H9 (cell line): ENCODE results near the gene IL3RA. TPM values are rescaled to one million over a fixed set of nuclear protein-coding genes. Genes with fewer than 3 reads are reported as not detected.

ENCODE experiments used
- DNase-seq: peaks from one replicate; pipeline ENCODE4 v3.0.0-alpha.2; 2017
- H2AFZ ChIP-seq: one replicate; pipeline ENCODE4 v1.6.1; 2013; ENCODE audit warnings: mild to moderate bottlenecking, low read length, control low read depth, moderate library complexity
- H2AK5ac ChIP-seq: 2 replicates; pipeline ENCODE4 v1.6.1; 2013; ENCODE audit warnings: low read length, control low read depth, mixed read lengths; ENCODE audit not compliant: insufficient read length
- H2BK120ac ChIP-seq: one replicate; pipeline ENCODE4 v1.6.1; 2013; ENCODE audit warnings: low read depth, mild to moderate bottlenecking, low read length, control low read depth, inconsistent platforms; ENCODE audit not compliant: poor library complexity, severe bottlenecking
- H2BK12ac ChIP-seq: 2 replicates; pipeline ENCODE4 v1.6.1; 2013; ENCODE audit warnings: low read length, control low read depth, mixed read lengths, low read depth; ENCODE audit not compliant: insufficient read length
- H2BK15ac ChIP-seq: 2 replicates; pipeline ENCODE4 v1.6.1; 2013; ENCODE audit warnings: low read depth, low read length, control low read depth
- H2BK20ac ChIP-seq: one replicate; pipeline ENCODE4 v1.6.1; 2013; ENCODE audit warnings: low read depth, mild to moderate bottlenecking, low read length, control low read depth, inconsistent platforms; ENCODE audit not compliant: poor library complexity, severe bottlenecking
- H2BK5ac ChIP-seq: 2 replicates; pipeline ENCODE4 v1.6.1; 2013; ENCODE audit warnings: low read length, control low read depth, mixed read lengths; ENCODE audit not compliant: insufficient read length
- H3K14ac ChIP-seq: 2 replicates; pipeline ENCODE4 v1.6.1; 2013; ENCODE audit warnings: low read length, control low read depth; ENCODE audit not compliant: insufficient read depth
- H3K18ac ChIP-seq: 2 replicates; pipeline ENCODE4 v1.6.1; 2013; ENCODE audit warnings: low read depth, mild to moderate bottlenecking, mixed read lengths, low read length, control low read depth; ENCODE audit not compliant: insufficient read length
- H3K23ac ChIP-seq: 2 replicates; pipeline ENCODE4 v1.6.1; 2013; ENCODE audit warnings: low read length, control low read depth, mixed read lengths, low read depth; ENCODE audit not compliant: insufficient read length
- H3K23me2 ChIP-seq: 2 replicates; pipeline ENCODE4 v1.6.1; 2013; ENCODE audit warnings: low read depth, mild to moderate bottlenecking, mixed read lengths, low read length, control low read depth; ENCODE audit not compliant: insufficient read length, poor library complexity, severe bottlenecking
- H3K27ac ChIP-seq: 2 replicates; pipeline ENCODE4 v1.5.1; 2013; ENCODE audit warnings: low read length, control low read depth, mixed read lengths, low read depth; ENCODE audit not compliant: insufficient read length
- H3K27me3 ChIP-seq: 2 replicates; pipeline ENCODE4 v1.6.1; 2013; ENCODE audit warnings: low read length, control low read depth, inconsistent platforms; ENCODE audit not compliant: insufficient read depth
- H3K4ac ChIP-seq: 2 replicates; pipeline ENCODE4 v1.6.1; 2013; ENCODE audit warnings: low read depth, mild to moderate bottlenecking, control low read depth, inconsistent platforms, low read length, moderate library complexity
- H3K4me1 ChIP-seq: 2 replicates; pipeline ENCODE4 v1.6.1; 2013; ENCODE audit warnings: low read length, control low read depth, inconsistent platforms; ENCODE audit not compliant: insufficient read depth
- H3K4me2 ChIP-seq: 2 replicates; pipeline ENCODE4 v1.6.1; 2013; ENCODE audit warnings: low read length, control low read depth, mixed read lengths; ENCODE audit not compliant: insufficient read length, insufficient read depth
- H3K56ac ChIP-seq: 2 replicates; pipeline ENCODE4 v1.6.1; 2013; ENCODE audit warnings: low read depth, mild to moderate bottlenecking, mixed read lengths, low read length, control low read depth; ENCODE audit not compliant: insufficient read length
- H3K79me1 ChIP-seq: 2 replicates; pipeline ENCODE4 v1.6.1; 2013; ENCODE audit warnings: low read depth, mild to moderate bottlenecking, moderate library complexity, low read length, control low read depth, inconsistent platforms; ENCODE audit not compliant: insufficient read depth, poor library complexity, severe bottlenecking
- H3K79me2 ChIP-seq: 2 replicates; pipeline ENCODE4 v1.6.1; 2013; ENCODE audit warnings: low read length, control low read depth, inconsistent platforms; ENCODE audit not compliant: insufficient read depth
- H3K9ac ChIP-seq: 2 replicates; pipeline ENCODE4 v1.6.1; 2013; ENCODE audit warnings: low read length, control low read depth, mixed read lengths; ENCODE audit not compliant: insufficient read length; ENCODE audit errors: extremely low read depth
- H3K9me3 ChIP-seq: one replicate; pipeline ENCODE4 v1.6.1; 2013; ENCODE audit warnings: low read depth, low read length, inconsistent platforms; ENCODE audit not compliant: control insufficient read depth
- H3T11ph ChIP-seq: one replicate; pipeline ENCODE4 v1.6.1; 2013; ENCODE audit warnings: mild to moderate bottlenecking, low read length, control low read depth, inconsistent platforms
- H4K20me1 ChIP-seq: one replicate; pipeline ENCODE4 v1.6.1; 2013; ENCODE audit not compliant: control insufficient read depth, insufficient read length, insufficient read depth
- H4K5ac ChIP-seq: 2 replicates; pipeline ENCODE4 v1.6.1; 2013; ENCODE audit warnings: low read depth, mild to moderate bottlenecking, mixed read lengths, low read length, control low read depth; ENCODE audit not compliant: insufficient read length
- H4K8ac ChIP-seq: replicated peaks from 2 replicates; pipeline ENCODE4 v1.6.1; 2013; ENCODE audit warnings: low read length, control low read depth, mixed read lengths, low read depth; ENCODE audit not compliant: insufficient read length
- H4K91ac ChIP-seq: 2 replicates; pipeline ENCODE4 v1.6.1; 2013; ENCODE audit warnings: low read depth, mild to moderate bottlenecking, moderate library complexity, mixed read lengths, low read length, control low read depth; ENCODE audit not compliant: insufficient read length
- H3K27ac Mint-ChIP-seq, 3 experiments: 2 replicates in 2 of 3; 3 replicates in 1 of 3; pipeline ENCODE4 v1.8.0; 2020 to 2021; ENCODE audit warnings: mixed read lengths in 3 of 3, mild to moderate bottlenecking in 1 of 3, moderate library complexity in 1 of 3
- H3K27me3 Mint-ChIP-seq: 2 replicates; pipeline ENCODE4 v1.8.0; 2021; ENCODE audit warnings: low read depth, mild to moderate bottlenecking, moderate library complexity, mixed read lengths
- H3K36me3 Mint-ChIP-seq, 3 experiments: 2 replicates in 2 of 3; 3 replicates in 1 of 3; pipeline ENCODE4 v1.8.0; 2020 to 2021; ENCODE audit warnings: low read depth in 3 of 3, mixed read lengths in 3 of 3; ENCODE audit not compliant: insufficient read depth in 1 of 3
- H3K4me1 Mint-ChIP-seq, 2 experiments: 2 replicates each; pipeline ENCODE4 v1.8.0; 2020; ENCODE audit warnings: mixed read lengths in 2 of 2
- H3K4me3 Mint-ChIP-seq, 2 experiments: 2 replicates in 1 of 2; 3 replicates in 1 of 2; pipeline ENCODE4 v1.8.0; 2020 to 2021; ENCODE audit warnings: mild to moderate bottlenecking in 2 of 2, mixed read lengths in 2 of 2, moderate library complexity in 1 of 2
- H3K9me3 Mint-ChIP-seq, 2 experiments: 2 replicates in 1 of 2; 3 replicates in 1 of 2; pipeline ENCODE4 v1.8.0; 2020; ENCODE audit warnings: mild to moderate bottlenecking in 2 of 2, mixed read lengths in 2 of 2, moderate library complexity in 1 of 2
- CTCF ChIP-seq: fragments of 200-600 bp; sonication (generic); conservative IDR thresholded peaks from 3 replicates; pipeline ENCODE4 v1.8.0; 2021; ENCODE audit warnings: antibody characterized with exemption, mild to moderate bottlenecking
- WGBS: extraction: QIAGEN DNeasy Blood & Tissue Kit; methylation state at CpG from one replicate; pipeline ENCODE4 v1.1.7; 2013; ENCODE audit warnings: missing lambda C conversion rate, low lambda C conversion rate, mixed read lengths; ENCODE audit not compliant: insufficient read length; ENCODE audit errors: extremely low coverage; 5-methylcytosine and 5-hydroxymethylcytosine counted together
- total RNA-seq: library from RNA; stranded (reverse); gene quantifications from 2 replicates; pipeline ENCODE4 v1.2.1, GENCODE V29; 2021

The IL3RA gene
- total RNA-seq, 1 experiment from 2014 or later, result 0.24 TPM

DNA sequence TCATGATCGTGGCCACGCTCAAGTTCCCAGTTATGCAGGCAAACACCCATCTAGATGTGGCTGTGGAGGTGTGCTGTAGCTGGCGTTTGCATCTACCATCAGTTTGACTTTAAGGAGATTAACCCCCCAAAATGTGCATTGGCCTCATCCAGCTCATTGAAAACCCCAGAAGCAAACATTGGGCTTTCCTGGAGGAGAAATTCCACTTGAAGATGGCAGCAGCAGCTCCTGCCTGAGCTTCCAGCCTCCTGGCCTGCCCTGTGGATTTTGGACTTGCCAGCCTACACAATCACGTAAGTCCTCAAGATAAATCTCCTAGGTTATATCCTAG, 85.5 kb downstream of the IL3RA start:
- H3K4me2 ChIP-seq, result no peak overlapping the region
- peaks cover 26% of the 10 kb centered on the region for H3K9me3 ChIP-seq
- peaks cover 33 to 37% of the 10 kb centered on the region in 2 experiments for H3K9me3 Mint-ChIP-seq
- no peak overlapping the region for H3K14ac ChIP-seq
- no peaks in the 10 kb centered on the region for H3K27me3 ChIP-seq
- peaks cover 5% of the 10 kb centered on the region for H3K27me3 Mint-ChIP-seq
- no peaks in the 10 kb centered on the region for H3K79me2 ChIP-seq
- peaks cover 73% of the 10 kb centered on the region in 3 experiments for H3K36me3 Mint-ChIP-seq
- no peak overlapping the region for H3K27ac Mint-ChIP-seq
- no peak for DNase-seq
- no peak overlapping the region for H3K9ac ChIP-seq
- no peak overlapping the region for H2AFZ ChIP-seq
- H3K23ac ChIP-seq, result no peak overlapping the region
- no peak overlapping the region for H2BK15ac ChIP-seq
- no peak overlapping the region for H3K4me3 Mint-ChIP-seq
- no peaks in the 10 kb centered on the region for H3K4me1 ChIP-seq
- no peaks in the 10 kb centered on the region for H3K23me2 ChIP-seq
- H4K8ac ChIP-seq, result no peak overlapping the region
- H2BK120ac ChIP-seq, result no peak overlapping the region
- H3K79me1 ChIP-seq, result no peaks in the 10 kb centered on the region
- H4K20me1 ChIP-seq, result no peaks in the 10 kb centered on the region
- no peak overlapping the region for H3K27ac ChIP-seq
- H3K4ac ChIP-seq, result no peak overlapping the region
- H3T11ph ChIP-seq, result no peak overlapping the region
- no peak overlapping the region for H4K5ac ChIP-seq
- no peak for TF ChIP-seq CTCF
- H3K4me1 Mint-ChIP-seq, result peaks cover 9 to 12% of the 10 kb centered on the region in 2 experiments
- no peak overlapping the region for H3K18ac ChIP-seq
- no peak overlapping the region for H4K91ac ChIP-seq
- H2BK5ac ChIP-seq, result no peak overlapping the region
- no peak overlapping the region for H2BK20ac ChIP-seq
- no peak overlapping the region for H3K56ac ChIP-seq
- WGBS, result no CpG with 5 or more reads among the region's 4 CpGs
- no peak overlapping the region for H2BK12ac ChIP-seq
- H2AK5ac ChIP-seq, result no peak overlapping the region
